Measurements from ENCODE around the gene GRM7. TPM values are rescaled to one million over a fixed set of nuclear protein-coding genes. Genes with fewer than 3 reads are reported as not detected.

Gene GRM7
- total and polyA plus RNA-seq, 9 donors: 0.18 to 0.85 (median 0.26) TPM; not detected in 3

DNA sequence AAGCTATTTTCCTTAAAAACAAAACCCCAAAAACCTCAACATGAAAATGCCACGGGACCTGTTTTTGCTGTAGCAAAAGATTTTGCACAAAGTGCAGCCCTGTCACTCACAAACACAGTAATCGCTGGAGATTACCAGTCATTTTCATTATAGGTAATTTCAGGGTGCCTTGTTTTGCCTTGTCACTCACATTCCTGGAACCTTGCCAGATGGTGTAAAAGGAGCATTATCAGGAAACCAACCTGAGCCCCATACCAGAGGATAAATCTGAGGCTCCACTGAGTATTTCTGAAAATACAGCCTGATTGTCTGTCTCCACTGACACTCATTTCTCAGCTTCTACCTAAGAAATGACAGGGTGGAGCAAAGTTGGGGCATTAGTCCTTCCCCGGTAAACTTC lies 849.4 kb downstream of the GRM7 start:
- H3K36me3 ChIP-seq: no peaks in the 10 kb centered on the region
- no peaks in the 10 kb centered on the region for H3K9me3 ChIP-seq

GRCh38 chr3:7713724-7714123 lies 852.8 kb downstream of the GRM7 start:
- TF ChIP-seq, protein P1, sequence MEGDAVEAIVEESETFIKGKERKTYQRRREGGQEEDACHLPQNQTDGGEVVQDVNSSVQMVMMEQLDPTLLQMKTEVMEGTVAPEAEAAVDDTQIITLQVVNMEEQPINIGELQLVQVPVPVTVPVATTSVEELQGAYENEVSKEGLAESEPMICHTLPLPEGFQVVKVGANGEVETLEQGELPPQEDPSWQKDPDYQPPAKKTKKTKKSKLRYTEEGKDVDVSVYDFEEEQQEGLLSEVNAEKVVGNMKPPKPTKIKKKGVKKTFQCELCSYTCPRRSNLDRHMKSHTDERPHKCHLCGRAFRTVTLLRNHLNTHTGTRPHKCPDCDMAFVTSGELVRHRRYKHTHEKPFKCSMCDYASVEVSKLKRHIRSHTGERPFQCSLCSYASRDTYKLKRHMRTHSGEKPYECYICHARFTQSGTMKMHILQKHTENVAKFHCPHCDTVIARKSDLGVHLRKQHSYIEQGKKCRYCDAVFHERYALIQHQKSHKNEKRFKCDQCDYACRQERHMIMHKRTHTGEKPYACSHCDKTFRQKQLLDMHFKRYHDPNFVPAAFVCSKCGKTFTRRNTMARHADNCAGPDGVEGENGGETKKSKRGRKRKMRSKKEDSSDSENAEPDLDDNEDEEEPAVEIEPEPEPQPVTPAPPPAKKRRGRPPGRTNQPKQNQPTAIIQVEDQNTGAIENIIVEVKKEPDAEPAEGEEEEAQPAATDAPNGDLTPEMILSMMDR (IDR thresholded peaks at IDR 0.05): no peak
- TF ChIP-seq POLR2A (IDR thresholded peaks at IDR 0.05): no peak
- TF ChIP-seq EP300 (IDR thresholded peaks at IDR 0.05): no peak
- Histone ChIP-seq H3K36me3 (no peaks in the 10 kb centered on the region), H3K9me3 (no peaks in the 10 kb centered on the region), H3K4me1 (ENCODE audit: insufficient read depth) (no peaks in the 10 kb centered on the region), H3K27me3 (no peaks in the 10 kb centered on the region), H3K27ac (no peak overlapping the region), H3K4me3 (no peak overlapping the region)
- no peak for DNase-seq
- WGBS, 3 donors: 64 to 86% (median 74%) methylated on average over 2 of the region's 2 CpGs
- intact Hi-C loops (cut with DNase I): no loop called here

More for the DNA sequence above, 849.4 kb downstream of the GRM7 start:
- DNase-seq: no peak
- Histone ChIP-seq H3K4me1 (ENCODE audit: insufficient read depth) (no peaks in the 10 kb centered on the region), H3K27ac (no peak overlapping the region), H3K4me3 (no peak overlapping the region), H3K27me3 (no peaks in the 10 kb centered on the region)
- intact Hi-C loops (cut with DNase I): no loop called here
- WGBS, 3 donors: 63 to 71% (median 66%) methylated on average over 3 of the region's 3 CpGs
- no peak for TF ChIP-seq POLR2A (IDR thresholded peaks at IDR 0.05)
- TF ChIP-seq, protein P1 (IDR thresholded peaks at IDR 0.05): no peak

DNA sequence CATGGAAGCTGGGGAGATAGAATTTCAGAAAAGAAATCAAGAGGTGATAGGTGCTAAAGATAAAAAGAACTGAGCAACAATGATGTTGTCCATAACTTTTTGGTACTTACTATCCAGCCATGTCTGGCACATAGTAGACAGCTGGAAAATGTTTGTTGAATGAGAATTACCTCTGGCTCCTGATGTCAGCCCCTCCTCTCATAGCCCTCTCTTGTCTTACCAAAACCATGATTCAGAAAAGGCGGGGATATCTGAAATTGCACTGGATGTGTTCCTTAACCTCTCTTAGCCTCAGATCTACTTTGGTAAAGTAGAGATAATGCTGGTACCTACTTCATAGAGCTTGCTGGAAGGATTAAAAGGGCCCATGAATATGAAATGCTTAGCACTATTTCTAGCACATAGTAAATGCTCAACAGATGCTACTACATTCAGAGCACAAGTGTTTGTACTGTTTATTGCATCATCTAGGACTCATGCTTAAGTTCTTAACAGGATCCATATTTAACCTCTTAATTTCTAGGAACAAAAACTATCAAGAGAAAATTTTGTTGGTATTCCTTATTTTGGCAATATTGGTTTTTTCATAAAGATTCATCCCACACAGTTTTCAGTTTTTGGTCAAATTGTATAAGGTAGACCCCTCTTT lies 859.9 kb downstream of the GRM7 start:
- H3K4me1 ChIP-seq (ENCODE audit: insufficient read depth): no peaks in the 10 kb centered on the region
- TF ChIP-seq POLR2A (IDR thresholded peaks at IDR 0.05) (no peak), EP300 (IDR thresholded peaks at IDR 0.05) (no peak)
- TF ChIP-seq, protein P1 (IDR thresholded peaks at IDR 0.05): no peak
- intact Hi-C loops (cut with DNase I): no loop called here

GRCh38 chr3:7721869-7722268 lies 861.0 kb downstream of the GRM7 start:
- WGBS, 3 donors: 81 to 89% (median 83%) methylated on average over 5 of the region's 5 CpGs

More for the DNA sequence above, 859.9 kb downstream of the GRM7 start:
- 30 to 67% (median 52%) methylated on average over 1 of the region's 1 CpG for WGBS, 3 donors
- Histone ChIP-seq H3K4me3 (no peak overlapping the region), H3K36me3 (no peaks in the 10 kb centered on the region), H3K27ac (no peak overlapping the region), H3K27me3 (no peaks in the 10 kb centered on the region), H3K9me3 (no peaks in the 10 kb centered on the region)
- DNase-seq: no peak

More at GRCh38 chr3:7721869-7722268, 861.0 kb downstream of the GRM7 start:
- H3K27me3 ChIP-seq: no peaks in the 10 kb centered on the region
- H3K9me3 ChIP-seq: no peaks in the 10 kb centered on the region
- H3K4me1 ChIP-seq (ENCODE audit: insufficient read depth): no peaks in the 10 kb centered on the region
- H3K4me3 ChIP-seq: no peak overlapping the region
- intact Hi-C loops (cut with DNase I): no loop called here
- H3K36me3 ChIP-seq: no peaks in the 10 kb centered on the region
- DNase-seq: no peak
- no peak overlapping the region for H3K27ac ChIP-seq
- TF ChIP-seq, protein P1 (IDR thresholded peaks at IDR 0.05): no peak
- TF ChIP-seq POLR2A (IDR thresholded peaks at IDR 0.05) (no peak), EP300 (IDR thresholded peaks at IDR 0.05) (no peak)
